Smooth muscle cell (in vitro differentiated cells): ENCODE data around the gene ME1. TPM values are rescaled to one million over a fixed set of nuclear protein-coding genes. Genes with fewer than 3 reads are reported as not detected.
A peak's percentile ranks its signal among the peaks of the same experiment; 100 is the strongest.
"Not testable (repeated sequence)": the region's sequence is repeated elsewhere in the genome, so short reads cannot be mapped to it uniquely, and the experiment has no call there.

Source experiments
- DNase-seq: peaks from one replicate; lab custom pipeline; 2025; ENCODE audit not compliant: unreplicated experiment; lab: John Stamatoyannopoulos, UW
- H2AFZ ChIP-seq: fragments of 200-600 bp; sonication (generic); 2 replicates; pipeline ENCODE4 v1.6.0; 2016; ENCODE audit warnings: antibody characterized with exemption, low read depth, mild to moderate bottlenecking
- H3F3A ChIP-seq: fragments of 200-600 bp; sonication (generic); 2 replicates; pipeline ENCODE4 v1.6.0; 2017; ENCODE audit warnings: antibody characterized with exemption, low read depth
- H3K27ac ChIP-seq: fragments of 200-600 bp; sonication (generic); 2 replicates; pipeline ENCODE4 v1.5.1; 2016; ENCODE audit warnings: low read depth, mild to moderate bottlenecking
- H3K27me3 ChIP-seq: fragments of 200-600 bp; sonication (generic); 2 replicates; pipeline ENCODE4 v1.6.1; 2016; ENCODE audit warnings: low read depth, mild to moderate bottlenecking
- H3K36me3 ChIP-seq: fragments of 200-600 bp; sonication (generic); 2 replicates; pipeline ENCODE4 v1.5.1; 2016; ENCODE audit warnings: low read depth
- H3K4me1 ChIP-seq: fragments of 200-600 bp; sonication (generic); 2 replicates; pipeline ENCODE4 v1.5.1; 2016; ENCODE audit warnings: low read depth
- H3K4me2 ChIP-seq: fragments of 200-600 bp; sonication (generic); 2 replicates; pipeline ENCODE4 v1.6.0; 2016; ENCODE audit warnings: mild to moderate bottlenecking
- H3K4me3 ChIP-seq: fragments of 200-600 bp; sonication (generic); 2 replicates; pipeline ENCODE4 v1.5.1; 2016; ENCODE audit warnings: mild to moderate bottlenecking
- H3K79me2 ChIP-seq: fragments of 200-600 bp; sonication (generic); 2 replicates; pipeline ENCODE4 v1.6.0; 2016; ENCODE audit warnings: low read depth, mild to moderate bottlenecking
- H3K9ac ChIP-seq: fragments of 200-600 bp; sonication (generic); 2 replicates; pipeline ENCODE4 v1.6.0; 2016; ENCODE audit warnings: low read depth
- H3K9me3 ChIP-seq: fragments of 200-600 bp; sonication (generic); replicated peaks from 2 replicates; pipeline ENCODE4 v1.5.1; 2016; ENCODE audit warnings: low read depth
- H4K20me1 ChIP-seq: fragments of 200-600 bp; sonication (generic); 2 replicates; pipeline ENCODE4 v1.6.0; 2016; ENCODE audit warnings: low read depth
- CTCF ChIP-seq: fragments of 200-600 bp; sonication (generic); IDR thresholded peaks from 2 replicates; pipeline ENCODE4 v1.5.1; 2017; ENCODE audit warnings: borderline replicate concordance, mild to moderate bottlenecking, antibody characterized with exemption; ENCODE audit not compliant: insufficient read depth, poor library complexity, severe bottlenecking
- WGBS: methylation state at CpG from one replicate; pipeline ENCODE4 v1.1.7; 2016; ENCODE audit warnings: low lambda C conversion rate; 5-methylcytosine and 5-hydroxymethylcytosine counted together
- polyA plus RNA-seq: library from polyadenylated mRNA; unstranded; fragments of >200 nt; fragmentation: Nextera tagmentation; extraction: Ambion mirVana; gene quantifications from 2 replicates; pipeline ENCODE4 v1.2.1, GENCODE V29; 2016
- total RNA-seq: library from RNA; depleted of rRNA; stranded (reverse); fragments of >200 nt; gene quantifications from 2 replicates; pipeline ENCODE4 v1.2.3, GENCODE V29; 2014

The ME1 gene
- total and polyA plus RNA-seq, 2 experiments from 2014 or later: 32.0 to 32.4 TPM

GRCh38 chr6:83341765-83342164, 89.1 kb downstream of the ME1 start:
- no peak overlapping the region for H2AFZ ChIP-seq

GRCh38 chr6:83333916-83334315, 96.9 kb downstream of the ME1 start:
- not testable (repeated sequence) for H3K36me3 ChIP-seq, H3K9me3 ChIP-seq, H3K27ac ChIP-seq, H3K4me3 ChIP-seq, H4K20me1 ChIP-seq, H3K9ac ChIP-seq, H3F3A ChIP-seq, H3K4me1 ChIP-seq, H2AFZ ChIP-seq, H3K27me3 ChIP-seq, DNase-seq
- WGBS: 77% methylated on average over 14 of the region's 24 CpGs
- Histone ChIP-seq H3K79me2 (peaks cover 16% of the 10 kb centered on the region), H3K4me2 (peak overlapping the region; percentile 10)

More at GRCh38 chr6:83341765-83342164, 89.1 kb downstream of the ME1 start:
- no peaks in the 10 kb centered on the region for H3K79me2 ChIP-seq
- 92% methylated on average over 2 of the region's 2 CpGs for WGBS
- no peak for TF ChIP-seq CTCF
- no peaks in the 10 kb centered on the region for H3K27me3 ChIP-seq
- no peak for DNase-seq
- peaks cover 5% of the 10 kb centered on the region for H3K36me3 ChIP-seq
- H3K9me3 ChIP-seq: no peaks in the 10 kb centered on the region
- H3K9ac ChIP-seq: no peak overlapping the region
- H4K20me1 ChIP-seq: no peaks in the 10 kb centered on the region
- no peak overlapping the region for H3K4me3 ChIP-seq
- H3F3A ChIP-seq: no peaks in the 10 kb centered on the region
- no peak overlapping the region for H3K27ac ChIP-seq
- H3K4me2 ChIP-seq: no peak overlapping the region
- H3K4me1 ChIP-seq: no peaks in the 10 kb centered on the region

- peak overlapping the region; percentile 10 for H3K4me2 ChIP-seq
- peaks cover 4% of the 10 kb centered on the region for H3K36me3 ChIP-seq
- no peak overlapping the region for H3K27ac ChIP-seq
- no peaks in the 10 kb centered on the region for H3K4me1 ChIP-seq
- H4K20me1 ChIP-seq: no peaks in the 10 kb centered on the region
- 85% methylated on average over 2 of the region's 2 CpGs for WGBS
- H3K4me3 ChIP-seq: no peak overlapping the region
- DNase-seq: no peak
- no peaks in the 10 kb centered on the region for H3F3A ChIP-seq
- H2AFZ ChIP-seq: no peak overlapping the region
- H3K9ac ChIP-seq: no peak overlapping the region
- H3K9me3 ChIP-seq: no peaks in the 10 kb centered on the region
- TF ChIP-seq CTCF: no peak
- peaks cover 21% of the 10 kb centered on the region for H3K79me2 ChIP-seq
- H3K27me3 ChIP-seq: no peaks in the 10 kb centered on the region
These were observed 97.4 kb downstream of the ME1 start for GRCh38 chr6:83333500-83333899.

GRCh38 chr6:83314693-83315092, 116.2 kb downstream of the ME1 start:
- Histone ChIP-seq H3K4me2 (no peak overlapping the region), H3K27me3 (no peaks in the 10 kb centered on the region), H3K4me1 (no peaks in the 10 kb centered on the region), H3K27ac (no peak overlapping the region), H2AFZ (no peak overlapping the region), H4K20me1 (no peaks in the 10 kb centered on the region), H3F3A (no peaks in the 10 kb centered on the region), H3K36me3 (peaks cover 5% of the 10 kb centered on the region), H3K9me3 (no peaks in the 10 kb centered on the region), H3K4me3 (no peak overlapping the region), H3K9ac (no peak overlapping the region), H3K79me2 (peaks cover 3% of the 10 kb centered on the region)
- no peak for DNase-seq
- no peak for TF ChIP-seq CTCF
- WGBS: 95% methylated on average over 1 of the region's 1 CpG
